OCI-LY7 (cell line): ENCODE results near the gene SLC10A7. TPM values are rescaled to one million over a fixed set of nuclear protein-coding genes. Genes with fewer than 3 reads are reported as not detected.

ENCODE experiments used
- BruUV-seq: library from RNA; stranded (reverse); fragments of 400-500 nt; replicated peaks from 2 replicates; lab custom pipeline; 2021; lab: Mats Ljungman, UMichigan
- CTCF ChIA-PET: fragments of 300-600 bp; sonication (Branson Sonifier 250); formaldehyde crosslinking; loops from one replicate; lab custom pipeline; 2022; ENCODE audit warnings: antibody characterized with exemption; ENCODE audit not compliant: unreplicated experiment; lab: Charles Lee
- POLR2A ChIA-PET: fragments of 300-600 bp; sonication (Branson Sonifier 250); formaldehyde crosslinking; loops from one replicate; lab custom pipeline; 2022; ENCODE audit warnings: antibody characterized with exemption; lab: Charles Lee
- DNase-seq: peaks from one replicate; pipeline ENCODE4 v3.0.0-alpha.2; 2015; ENCODE audit warnings: low spot score
- H2AFZ ChIP-seq: fragments of 200-600 bp; sonication (generic), shearing (Covaris generic); 2 replicates; pipeline ENCODE4 v1.6.1; 2014; ENCODE audit warnings: mild to moderate bottlenecking, antibody characterized with exemption, low read length, moderate library complexity
- H3K27ac ChIP-seq: fragments of 200-600 bp; sonication (generic); 2 replicates; pipeline ENCODE4 v1.5.1; 2014; ENCODE audit warnings: mixed run types, low read depth, mild to moderate bottlenecking, moderate library complexity, low read length, inconsistent platforms; ENCODE audit not compliant: poor library complexity, severe bottlenecking
- H3K36me3 ChIP-seq: fragments of 200-600 bp; sonication (generic); 2 replicates; pipeline ENCODE4 v1.6.1; 2014; ENCODE audit warnings: mild to moderate bottlenecking, antibody characterized with exemption, low read length, moderate library complexity, mixed read lengths; ENCODE audit not compliant: insufficient read depth
- H3K4me1 ChIP-seq: fragments of 200-600 bp; sonication (generic); 2 replicates; pipeline ENCODE4 v1.5.1; 2014; ENCODE audit warnings: mild to moderate bottlenecking, low read length; ENCODE audit not compliant: insufficient read depth, poor library complexity, severe bottlenecking
- H3K4me2 ChIP-seq: fragments of 200-600 bp; sonication (generic); 2 replicates; pipeline ENCODE4 v1.6.1; 2014; ENCODE audit warnings: mild to moderate bottlenecking, low read length
- H3K4me3 ChIP-seq: fragments of 200-600 bp; sonication (generic); 2 replicates; pipeline ENCODE4 v1.5.1; 2014; ENCODE audit warnings: mild to moderate bottlenecking, low read depth, low read length; ENCODE audit not compliant: poor library complexity, severe bottlenecking
- H3K79me2 ChIP-seq: fragments of 200-600 bp; sonication (generic); 2 replicates; pipeline ENCODE4 v1.6.1; 2016; ENCODE audit warnings: low read depth, mild to moderate bottlenecking, low read length, moderate library complexity, mixed read lengths; ENCODE audit not compliant: insufficient read depth
- H3K9me2 ChIP-seq: fragments of 200-600 bp; sonication (generic); 2 replicates; pipeline ENCODE4 v1.6.1; 2016; ENCODE audit warnings: mild to moderate bottlenecking, low read length, mixed read lengths; ENCODE audit not compliant: insufficient read depth
- H3K9me3 ChIP-seq: fragments of 200-600 bp; sonication (generic); 2 replicates; pipeline ENCODE4 v1.6.1; 2014; ENCODE audit warnings: mild to moderate bottlenecking, mixed run types, low read length, mixed read lengths
- H4K20me1 ChIP-seq: fragments of 200-600 bp; sonication (generic); 2 replicates; pipeline ENCODE4 v1.6.1; 2014; ENCODE audit warnings: mild to moderate bottlenecking, antibody characterized with exemption, low read length, moderate library complexity, mixed read lengths; ENCODE audit not compliant: insufficient read depth
- CTCF ChIP-seq: fragments of 200-600 bp; sonication (generic); conservative IDR thresholded peaks from 2 replicates; pipeline ENCODE4 v1.5.1; 2014; ENCODE audit warnings: mild to moderate bottlenecking, antibody characterized with exemption, low read length, moderate library complexity, mixed read lengths
- EZH2phosphoT487 ChIP-seq: fragments of 200-600 bp; sonication (generic); IDR thresholded peaks from 2 replicates; pipeline ENCODE4 v1.6.1; 2018; ENCODE audit warnings: low read depth, borderline replicate concordance, mild to moderate bottlenecking, mixed run types, antibody characterized with exemption, low read length, moderate library complexity, mixed read lengths
- intact Hi-C: fragments of 100-400 bp; cut with micrococcal nuclease; formaldehyde crosslinking; loops from one replicate; pipeline ENCODE4 v1.10.0; 2022; ENCODE audit not compliant: unreplicated experiment
- total RNA-seq, 2 experiments: library from RNA; depleted of rRNA in 1 of 2; stranded (reverse); fragments of >200 nt in 1 of 2; shearing (Covaris generic) in 1 of 2; gene quantifications; 2 replicates each; pipeline ENCODE4 v1.2.3, GENCODE V29; 2014 to 2022

SLC10A7 gene
- total RNA-seq, 2 experiments from 2014 or later: 16.8 to 18.9 TPM

- no peak overlapping the region for H3K27ac ChIP-seq
- ChIA-PET POLR2A (no interaction called here), CTCF (no interaction called here)
- no peaks in the 10 kb centered on the region for H3K36me3 ChIP-seq
- no peaks in the 10 kb centered on the region for H3K79me2 ChIP-seq
- no peak for DNase-seq
- intact Hi-C loops: no loop called here
- no peak overlapping the region for H3K4me3 ChIP-seq
- H3K9me3 ChIP-seq: no peaks in the 10 kb centered on the region
- no peak overlapping the region for H2AFZ ChIP-seq
- H3K9me2 ChIP-seq: no peaks in the 10 kb centered on the region
- BruUV-seq: no TSS peak
- H3K4me1 ChIP-seq: no peaks in the 10 kb centered on the region
- H3K4me2 ChIP-seq: no peak overlapping the region
- TF ChIP-seq CTCF (no peak), EZH2phosphoT487 (no peak)
- H4K20me1 ChIP-seq: no peaks in the 10 kb centered on the region
Measured at GRCh38 chr4:146283758-146284651, 237.7 kb downstream of the SLC10A7 start.

DNA sequence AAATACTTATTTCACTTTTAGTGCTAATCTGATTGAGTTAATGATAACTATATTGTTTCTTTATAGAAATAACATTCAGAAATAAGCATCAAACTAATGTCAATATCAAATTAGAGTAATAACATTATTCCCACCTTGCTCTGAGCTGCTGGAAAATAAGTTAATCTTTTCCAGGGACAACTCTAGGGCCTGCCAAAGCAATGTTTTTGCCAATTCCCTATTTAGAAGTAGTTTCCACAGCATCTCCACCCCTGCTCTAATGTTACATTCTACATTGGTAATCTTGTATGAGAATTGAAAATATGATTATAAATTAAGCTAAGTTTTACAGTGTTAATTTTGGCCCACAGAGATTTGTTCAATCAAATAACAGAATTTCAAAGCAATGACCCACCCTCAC, 239.1 kb downstream of the SLC10A7 start:
- no peak for TF ChIP-seq EZH2phosphoT487
- TF ChIP-seq CTCF: no peak
- BruUV-seq: no TSS peak
- H3K79me2 ChIP-seq: no peaks in the 10 kb centered on the region
- no peak for DNase-seq
- intact Hi-C loops: no loop called here
- no peak overlapping the region for H3K4me2 ChIP-seq
- no peaks in the 10 kb centered on the region for H3K36me3 ChIP-seq
- ChIA-PET POLR2A (interaction anchor here (0.7 to 1.0 kb wide), 3 partner anchors 8 to 449 kb away, joined by 3 read pairs; no protein-coding TSS in a partner anchor), CTCF (no interaction called here)
- no peaks in the 10 kb centered on the region for H3K4me1 ChIP-seq
- no peaks in the 10 kb centered on the region for H3K9me2 ChIP-seq
- no peaks in the 10 kb centered on the region for H4K20me1 ChIP-seq
- no peak overlapping the region for H3K4me3 ChIP-seq
- H3K9me3 ChIP-seq: no peaks in the 10 kb centered on the region
- H2AFZ ChIP-seq: no peak overlapping the region
- no peak overlapping the region for H3K27ac ChIP-seq

- Histone ChIP-seq H3K4me3 (no peak overlapping the region), H3K79me2 (no peaks in the 10 kb centered on the region), H2AFZ (no peak overlapping the region), H3K4me2 (no peak overlapping the region), H3K36me3 (no peaks in the 10 kb centered on the region), H4K20me1 (no peaks in the 10 kb centered on the region), H3K9me3 (no peaks in the 10 kb centered on the region), H3K9me2 (no peaks in the 10 kb centered on the region), H3K4me1 (no peaks in the 10 kb centered on the region), H3K27ac (no peak overlapping the region)
- intact Hi-C loops: no loop called here
- ChIA-PET CTCF (no interaction called here), POLR2A (interaction anchor here (0.9 to 1.1 kb wide), 2 partner anchors 10 to 610 kb away, joined by 3 to 4 read pairs; no protein-coding TSS in a partner anchor)
- BruUV-seq: no TSS peak
- TF ChIP-seq CTCF: no peak
- no peak for TF ChIP-seq EZH2phosphoT487
- DNase-seq: no peak
Measured at GRCh38 chr4:146278986-146279385, 242.8 kb downstream of the SLC10A7 start.
